ENCODE data around the gene HTR3A.

HTR3A gene

DNA sequence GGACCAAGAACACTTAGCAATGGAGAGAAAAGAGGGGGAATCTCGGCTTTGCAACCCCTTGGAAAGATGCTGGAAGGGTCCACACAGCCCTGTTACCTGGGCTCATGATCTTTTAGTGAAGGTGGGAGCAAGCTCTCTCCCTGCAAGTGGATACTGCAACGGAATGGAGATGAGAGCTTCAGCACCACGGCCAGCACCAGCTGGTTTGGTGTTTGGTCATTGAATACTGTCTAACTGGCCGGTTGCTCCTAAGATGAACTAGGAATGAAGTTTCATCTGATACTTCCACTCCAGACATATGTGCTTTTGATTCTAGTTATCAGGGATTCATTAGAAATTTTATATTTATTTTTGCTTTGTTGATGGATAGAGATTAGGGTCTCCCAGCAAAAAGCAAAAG, 16.3 kb downstream of the HTR3A start:
- Mint-ChIP-seq H3K27ac (no peak overlapping the region), H3K4me1 (ENCODE audit: low read depth) (no peaks in the 10 kb centered on the region), H3K9me3 (ENCODE audit: low read depth) (no peaks in the 10 kb centered on the region), H3K27me3 (peaks cover 12% of the 10 kb centered on the region), H3K36me3 (no peaks in the 10 kb centered on the region), H3K4me3 (no peak overlapping the region)

GRCh38 chr11:113991718-113992458, 17.0 kb downstream of the HTR3A start:
- peaks cover 12% of the 10 kb centered on the region for H3K27me3 Mint-ChIP-seq
- no peaks in the 10 kb centered on the region for H3K4me1 Mint-ChIP-seq (ENCODE audit: low read depth)
- no peaks in the 10 kb centered on the region for H3K36me3 Mint-ChIP-seq
- H3K4me3 Mint-ChIP-seq: no peak overlapping the region
- H3K9me3 Mint-ChIP-seq (ENCODE audit: low read depth): no peaks in the 10 kb centered on the region
- H3K27ac Mint-ChIP-seq: no peak overlapping the region

GRCh38 chr11:113992459-113993110, 17.7 kb downstream of the HTR3A start:
- Mint-ChIP-seq H3K4me1 (ENCODE audit: low read depth) (no peaks in the 10 kb centered on the region), H3K27ac (no peak overlapping the region), H3K27me3 (peaks cover 14% of the 10 kb centered on the region), H3K9me3 (ENCODE audit: low read depth) (no peaks in the 10 kb centered on the region), H3K36me3 (no peaks in the 10 kb centered on the region), H3K4me3 (no peak overlapping the region)

- H3K27me3 Mint-ChIP-seq: peaks cover 14% of the 10 kb centered on the region
- H3K9me3 Mint-ChIP-seq (ENCODE audit: low read depth): no peaks in the 10 kb centered on the region
- H3K27ac Mint-ChIP-seq: no peak overlapping the region
- H3K4me1 Mint-ChIP-seq (ENCODE audit: low read depth): no peaks in the 10 kb centered on the region
- no peaks in the 10 kb centered on the region for H3K36me3 Mint-ChIP-seq
- H3K4me3 Mint-ChIP-seq: no peak overlapping the region
These were observed 19.4 kb downstream of the HTR3A start for GRCh38 chr11:113994077-113994954.

DNA sequence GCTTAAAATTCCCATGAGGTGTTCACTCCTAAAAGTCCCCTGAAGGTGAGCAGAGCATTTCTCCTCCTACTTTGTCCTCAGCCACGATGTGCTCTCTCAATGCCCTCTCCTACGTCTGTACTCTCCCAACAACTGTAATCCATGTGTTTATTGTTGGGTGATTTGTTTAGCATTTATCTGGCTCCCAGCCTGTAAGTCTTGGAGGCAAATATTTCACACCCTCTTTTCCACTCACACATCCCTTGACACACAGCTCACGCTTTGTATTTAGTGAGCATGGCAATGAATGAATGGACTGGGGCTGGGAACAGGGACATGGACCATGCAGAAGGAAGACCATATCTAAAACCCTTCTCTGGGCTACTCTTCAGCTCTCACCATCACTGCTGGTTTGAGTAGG, 22.6 kb downstream of the HTR3A start:
- H3K27me3 Mint-ChIP-seq: peaks cover 10% of the 10 kb centered on the region
- H3K27ac Mint-ChIP-seq: no peak overlapping the region
- no peaks in the 10 kb centered on the region for H3K4me1 Mint-ChIP-seq (ENCODE audit: low read depth)
- H3K4me3 Mint-ChIP-seq: no peak overlapping the region
- no peaks in the 10 kb centered on the region for H3K9me3 Mint-ChIP-seq (ENCODE audit: low read depth)
- H3K36me3 Mint-ChIP-seq: no peaks in the 10 kb centered on the region

- H3K27ac Mint-ChIP-seq: no peak overlapping the region
- H3K9me3 Mint-ChIP-seq (ENCODE audit: low read depth): no peaks in the 10 kb centered on the region
- H3K27me3 Mint-ChIP-seq: peaks cover 6% of the 10 kb centered on the region
- H3K4me3 Mint-ChIP-seq: no peak overlapping the region
- H3K4me1 Mint-ChIP-seq (ENCODE audit: low read depth): no peaks in the 10 kb centered on the region
- no peaks in the 10 kb centered on the region for H3K36me3 Mint-ChIP-seq
These were observed 23.7 kb downstream of the HTR3A start for GRCh38 chr11:113998574-113998973.

DNA sequence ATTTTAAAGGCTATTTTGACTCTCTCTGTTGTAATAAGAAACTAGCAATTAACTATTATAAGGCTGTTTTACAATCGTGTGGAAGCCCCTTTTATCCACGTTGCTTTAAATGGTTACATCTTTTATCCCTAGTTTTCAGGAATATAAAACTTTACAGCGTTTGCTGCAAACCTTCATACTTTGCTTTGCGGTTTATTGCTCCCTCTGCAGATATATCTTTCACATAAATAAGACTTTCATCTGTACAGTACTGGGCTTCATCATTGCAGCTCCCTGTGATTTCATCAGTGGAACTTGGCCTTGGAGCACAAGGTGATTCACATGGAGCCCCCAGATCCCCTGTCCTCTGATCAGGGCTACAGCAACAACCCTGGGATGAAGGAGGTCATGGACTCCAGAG, 25.6 kb downstream of the HTR3A start:
- no peaks in the 10 kb centered on the region for H3K36me3 Mint-ChIP-seq
- H3K27me3 Mint-ChIP-seq: peaks cover 6% of the 10 kb centered on the region
- no peaks in the 10 kb centered on the region for H3K4me1 Mint-ChIP-seq (ENCODE audit: low read depth)
- H3K4me3 Mint-ChIP-seq: no peak overlapping the region
- no peaks in the 10 kb centered on the region for H3K9me3 Mint-ChIP-seq (ENCODE audit: low read depth)
- no peak overlapping the region for H3K27ac Mint-ChIP-seq

GRCh38 chr11:114001416-114001815, 26.5 kb downstream of the HTR3A start:
- no peaks in the 10 kb centered on the region for H3K4me1 Mint-ChIP-seq (ENCODE audit: low read depth)
- no peak overlapping the region for H3K4me3 Mint-ChIP-seq
- H3K36me3 Mint-ChIP-seq: no peaks in the 10 kb centered on the region
- H3K9me3 Mint-ChIP-seq (ENCODE audit: low read depth): no peaks in the 10 kb centered on the region
- H3K27me3 Mint-ChIP-seq: peaks cover 6% of the 10 kb centered on the region
- H3K27ac Mint-ChIP-seq: no peak overlapping the region

GRCh38 chr11:114008331-114008730, 33.4 kb downstream of the HTR3A start:
- Mint-ChIP-seq H3K27me3 (peaks cover 3% of the 10 kb centered on the region), H3K4me1 (ENCODE audit: low read depth) (no peaks in the 10 kb centered on the region), H3K4me3 (no peak overlapping the region), H3K27ac (no peak overlapping the region), H3K36me3 (peaks cover 3% of the 10 kb centered on the region), H3K9me3 (ENCODE audit: low read depth) (no peaks in the 10 kb centered on the region)

- Mint-ChIP-seq H3K4me1 (ENCODE audit: low read depth) (no peaks in the 10 kb centered on the region), H3K9me3 (ENCODE audit: low read depth) (no peaks in the 10 kb centered on the region), H3K27ac (no peak overlapping the region), H3K36me3 (peaks cover 3% of the 10 kb centered on the region), H3K4me3 (no peak overlapping the region), H3K27me3 (peaks cover 3% of the 10 kb centered on the region)
These were observed 36.0 kb downstream of the HTR3A start for GRCh38 chr11:114010931-114011330.

GRCh38 chr11:114011443-114011842, 36.5 kb downstream of the HTR3A start:
- Mint-ChIP-seq H3K27ac (no peak overlapping the region), H3K4me3 (no peak overlapping the region), H3K36me3 (peaks cover 3% of the 10 kb centered on the region), H3K27me3 (peaks cover 3% of the 10 kb centered on the region), H3K4me1 (ENCODE audit: low read depth) (no peaks in the 10 kb centered on the region), H3K9me3 (ENCODE audit: low read depth) (no peaks in the 10 kb centered on the region)

- H3K36me3 Mint-ChIP-seq: peaks cover 3% of the 10 kb centered on the region
- H3K27ac Mint-ChIP-seq: no peak overlapping the region
- H3K27me3 Mint-ChIP-seq: peaks cover 2% of the 10 kb centered on the region
- no peaks in the 10 kb centered on the region for H3K4me1 Mint-ChIP-seq (ENCODE audit: low read depth)
- H3K4me3 Mint-ChIP-seq: no peak overlapping the region
- H3K9me3 Mint-ChIP-seq (ENCODE audit: low read depth): no peaks in the 10 kb centered on the region
These were observed 40.2 kb downstream of the HTR3A start for GRCh38 chr11:114015117-114015516.

- Mint-ChIP-seq H3K27me3 (peaks cover 2% of the 10 kb centered on the region), H3K4me1 (ENCODE audit: low read depth) (no peaks in the 10 kb centered on the region), H3K36me3 (peaks cover 3% of the 10 kb centered on the region), H3K9me3 (ENCODE audit: low read depth) (no peaks in the 10 kb centered on the region), H3K4me3 (no peak overlapping the region), H3K27ac (no peak overlapping the region)
These were observed 42.1 kb downstream of the HTR3A start for GRCh38 chr11:114016986-114017385.

DNA sequence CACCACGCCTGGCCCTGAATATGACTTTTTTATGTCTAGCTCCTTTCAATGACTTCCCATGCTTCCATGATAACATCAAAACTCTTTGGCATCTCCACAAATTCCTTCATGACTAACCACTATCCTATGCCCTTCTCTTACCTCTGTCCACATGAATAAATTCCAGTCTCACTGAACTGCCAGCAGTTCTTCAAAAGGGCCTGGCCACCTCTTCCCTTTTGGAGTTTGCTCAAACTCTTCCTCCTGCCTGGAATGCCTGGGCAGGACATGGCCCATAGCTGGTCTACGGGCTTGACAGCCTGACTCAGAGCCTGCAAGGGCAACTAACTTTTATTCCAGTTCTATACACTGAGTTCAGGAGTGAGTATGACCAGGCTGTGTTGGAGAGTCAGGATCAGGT, 42.8 kb downstream of the HTR3A start:
- no peak overlapping the region for H3K27ac Mint-ChIP-seq
- H3K4me1 Mint-ChIP-seq (ENCODE audit: low read depth): no peaks in the 10 kb centered on the region
- no peak overlapping the region for H3K4me3 Mint-ChIP-seq
- peaks cover 2% of the 10 kb centered on the region for H3K27me3 Mint-ChIP-seq
- H3K36me3 Mint-ChIP-seq: no peaks in the 10 kb centered on the region
- no peaks in the 10 kb centered on the region for H3K9me3 Mint-ChIP-seq (ENCODE audit: low read depth)

GRCh38 chr11:114019046-114019445, 44.1 kb downstream of the HTR3A start:
- no peaks in the 10 kb centered on the region for H3K4me1 Mint-ChIP-seq (ENCODE audit: low read depth)
- no peaks in the 10 kb centered on the region for H3K36me3 Mint-ChIP-seq
- no peak overlapping the region for H3K27ac Mint-ChIP-seq
- H3K9me3 Mint-ChIP-seq (ENCODE audit: low read depth): no peaks in the 10 kb centered on the region
- no peak overlapping the region for H3K4me3 Mint-ChIP-seq
- H3K27me3 Mint-ChIP-seq: peaks cover 2% of the 10 kb centered on the region
